ENCODE results near the gene EPHA5. TPM values are rescaled to one million over a fixed set of nuclear protein-coding genes. Genes with fewer than 3 reads are reported as not detected.

EPHA5 gene
- total and polyA plus RNA-seq, 7 donors: 0.15 to 0.71 (median 0.28) TPM; not detected in 2

DNA sequence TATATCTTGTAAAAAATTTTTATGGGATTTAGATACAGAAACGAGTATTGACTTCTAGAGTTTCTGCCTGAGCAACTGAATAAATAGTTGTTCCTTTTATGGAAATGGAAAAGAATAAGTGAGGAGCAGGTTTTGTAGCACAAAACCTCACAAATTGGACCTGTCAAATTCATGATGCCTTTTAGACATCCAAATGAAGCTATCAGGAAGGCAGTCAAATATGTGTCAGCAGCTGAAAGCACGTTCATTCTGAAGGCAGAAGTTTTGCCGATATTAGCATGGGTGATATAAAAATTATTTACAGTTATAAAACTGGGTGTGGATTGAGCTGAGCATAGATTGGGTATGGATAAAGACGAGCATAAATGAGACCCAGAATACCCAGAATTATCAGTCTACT is 374.0 kb downstream of the EPHA5 start:
- no peak overlapping the region for H3K4me3 ChIP-seq
- no peaks in the 10 kb centered on the region for H3K36me3 ChIP-seq
- H3K4me1 ChIP-seq: no peaks in the 10 kb centered on the region
- no peak overlapping the region for H3K27ac ChIP-seq
- TF ChIP-seq EP300 (IDR thresholded peaks at IDR 0.05) (no peak), POLR2A (IDR thresholded peaks at IDR 0.05) (no peak), POLR2AphosphoS5 (IDR thresholded peaks at IDR 0.05) (no peak)
- TF ChIP-seq, protein P1, sequence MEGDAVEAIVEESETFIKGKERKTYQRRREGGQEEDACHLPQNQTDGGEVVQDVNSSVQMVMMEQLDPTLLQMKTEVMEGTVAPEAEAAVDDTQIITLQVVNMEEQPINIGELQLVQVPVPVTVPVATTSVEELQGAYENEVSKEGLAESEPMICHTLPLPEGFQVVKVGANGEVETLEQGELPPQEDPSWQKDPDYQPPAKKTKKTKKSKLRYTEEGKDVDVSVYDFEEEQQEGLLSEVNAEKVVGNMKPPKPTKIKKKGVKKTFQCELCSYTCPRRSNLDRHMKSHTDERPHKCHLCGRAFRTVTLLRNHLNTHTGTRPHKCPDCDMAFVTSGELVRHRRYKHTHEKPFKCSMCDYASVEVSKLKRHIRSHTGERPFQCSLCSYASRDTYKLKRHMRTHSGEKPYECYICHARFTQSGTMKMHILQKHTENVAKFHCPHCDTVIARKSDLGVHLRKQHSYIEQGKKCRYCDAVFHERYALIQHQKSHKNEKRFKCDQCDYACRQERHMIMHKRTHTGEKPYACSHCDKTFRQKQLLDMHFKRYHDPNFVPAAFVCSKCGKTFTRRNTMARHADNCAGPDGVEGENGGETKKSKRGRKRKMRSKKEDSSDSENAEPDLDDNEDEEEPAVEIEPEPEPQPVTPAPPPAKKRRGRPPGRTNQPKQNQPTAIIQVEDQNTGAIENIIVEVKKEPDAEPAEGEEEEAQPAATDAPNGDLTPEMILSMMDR (IDR thresholded peaks at IDR 0.05): no peak
- no peaks in the 10 kb centered on the region for H3K27me3 ChIP-seq
- no peak for DNase-seq
- H3K9me3 ChIP-seq: no peaks in the 10 kb centered on the region
- intact Hi-C loops (cut with DNase I): no loop called here
- 53 to 75% methylated on average over 4 of the region's 4 CpGs for WGBS, 2 donors

DNA sequence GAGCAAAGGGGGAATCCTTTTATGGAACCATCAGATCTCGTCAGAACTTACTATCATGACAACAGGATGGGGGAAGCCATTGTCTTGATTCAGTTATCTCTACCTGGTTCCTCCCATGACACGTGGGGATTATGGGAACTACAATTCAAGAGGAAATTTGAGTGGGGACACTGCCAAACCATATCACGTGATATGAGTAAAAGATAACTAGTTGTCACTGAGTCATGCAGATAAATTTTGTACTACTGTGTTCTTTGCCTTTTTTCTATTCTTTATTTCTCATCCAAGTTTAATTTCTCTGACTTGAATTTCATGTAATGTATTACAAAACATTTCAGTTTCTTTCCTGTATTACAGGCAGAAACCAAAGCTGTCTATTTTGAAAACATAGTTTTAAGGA is 383.2 kb downstream of the EPHA5 start:
- H3K27me3 ChIP-seq: no peaks in the 10 kb centered on the region
- TF ChIP-seq, protein P1 (IDR thresholded peaks at IDR 0.05): no peak
- TF ChIP-seq EP300 (IDR thresholded peaks at IDR 0.05): no peak
- TF ChIP-seq POLR2AphosphoS5 (IDR thresholded peaks at IDR 0.05): no peak
- no peak for TF ChIP-seq POLR2A (IDR thresholded peaks at IDR 0.05)
- intact Hi-C loops (cut with DNase I): no loop called here
- H3K4me3 ChIP-seq: no peak overlapping the region
- WGBS, 2 donors: 56 to 80% methylated on average over 3 of the region's 3 CpGs
- no peaks in the 10 kb centered on the region for H3K36me3 ChIP-seq
- H3K4me1 ChIP-seq: no peaks in the 10 kb centered on the region
- no peak for DNase-seq
- H3K27ac ChIP-seq: no peak overlapping the region
- no peaks in the 10 kb centered on the region for H3K9me3 ChIP-seq

Data from sigmoid colon (tissue), 7 donors.